Pancreas (tissue), 10 donors: ENCODE results near the gene TOX2. TPM values are rescaled to one million over a fixed set of nuclear protein-coding genes. Genes with fewer than 3 reads are reported as not detected.

Experiments used
- ATAC-seq, 4 donors: fragments of 200-7000 bp; cut with Tn5 transposase; one replicate each; pipeline versions ENCODE4 v1.8.0 to v1.9.1; 2020; ENCODE audit warnings: mild to moderate bottlenecking in 4 of 4, moderate library complexity in 4 of 4
- DNase-seq, 6 donors: peaks; one replicate each; pipeline ENCODE4 v3.0.0-alpha.2; 2020
- FAIRE-seq: peaks from 2 replicates; lab custom pipeline; 2012; peaks lifted over from hg19 to GRCh38; lab: Jason Lieb, UNC
- H3K27ac ChIP-seq, 4 donors: fragments of 200-600 bp; sonication (generic); 1 replicate in 3 of 4; 2 replicates in 1 of 4; pipeline versions ENCODE4 v1.5.0 to v1.8.0; 2020
- H3K27me3 ChIP-seq, 4 donors: fragments of 200-600 bp; one replicate each; pipeline ENCODE4 v1.8.0; 2021
- H3K36me3 ChIP-seq, 3 donors: fragments of 200-600 bp; sonication (generic) in 1 of 3; one replicate each; pipeline versions ENCODE4 v1.5.0 to v1.8.0; 2020 to 2021
- H3K4me1 ChIP-seq, 3 donors: fragments of 200-600 bp; one replicate each; pipeline ENCODE4 v1.8.0; 2021
- H3K4me3 ChIP-seq, 4 donors: fragments of 200-600 bp; sonication (generic) in 2 of 4; one replicate each; pipeline versions ENCODE4 v1.5.0 to v1.8.0; 2020 to 2021
- H3K9me3 ChIP-seq, 4 donors: fragments of 200-600 bp; one replicate each; pipeline ENCODE4 v1.8.0; 2021
- CTCF ChIP-seq, 4 donors: fragments of 200-600 bp; sonication (generic) in 3 of 4; IDR thresholded peaks; one replicate each; pipeline versions ENCODE4 v1.5.0 to v1.8.0; 2021; ENCODE audit warnings: antibody characterized with exemption in 4 of 4
- WGBS, 2 donors: extraction: QIAGEN DNeasy Blood & Tissue Kit; methylation state at CpG; one replicate each; pipeline ENCODE4 v1.1.7; 2013; 5-methylcytosine and 5-hydroxymethylcytosine counted together
- intact Hi-C, 3 donors: fragments of 100-400 bp; cut with DNase I; formaldehyde crosslinking; loops; one replicate each; pipeline versions ENCODE4 v1.11.1 to v1.14.2; 2022
- polyA plus RNA-seq, 2 donors: library from polyadenylated mRNA; stranded (reverse); fragments of 200-250 nt; gene quantifications; one replicate each; pipeline ENCODE4 v1.2.3, GENCODE V29; 2013
- total RNA-seq, 6 donors: library from RNA; stranded (reverse); fragmentation: NEBNext Ultra II Directional in 4 of 6; extraction: Animal tissue kit (Norgen Biotek cat#: 25700) in 4 of 6; gene quantifications; one replicate each; pipeline versions ENCODE4 v1.2.1 to v1.2.4, GENCODE V29; 2021 to 2023
- donor health status: healthy with polysubstance abuse.
- donor health status: DM: no; HTN: no; CAD: no; lungs with moderate emphysema.
- donor health status: DM: no; HTN: no; CAD: no.
- donor health status: control.
- donor health status: control.
- donor health status: Bipolar disorder and iron deficiency.
- donor health status: DM: yes; HTN: yes; CAD: no.
- donor health status: DM: no; HTN: no; CAD: no.
- donor health status: DM: no; HTN: no; CAD: no.
- donor health status: DM: yes; HTN: yes; CAD: no.

The TOX2 gene
- total and polyA plus RNA-seq, 8 donors, result 0.24 to 2.3 (median 0.90) TPM

DNA sequence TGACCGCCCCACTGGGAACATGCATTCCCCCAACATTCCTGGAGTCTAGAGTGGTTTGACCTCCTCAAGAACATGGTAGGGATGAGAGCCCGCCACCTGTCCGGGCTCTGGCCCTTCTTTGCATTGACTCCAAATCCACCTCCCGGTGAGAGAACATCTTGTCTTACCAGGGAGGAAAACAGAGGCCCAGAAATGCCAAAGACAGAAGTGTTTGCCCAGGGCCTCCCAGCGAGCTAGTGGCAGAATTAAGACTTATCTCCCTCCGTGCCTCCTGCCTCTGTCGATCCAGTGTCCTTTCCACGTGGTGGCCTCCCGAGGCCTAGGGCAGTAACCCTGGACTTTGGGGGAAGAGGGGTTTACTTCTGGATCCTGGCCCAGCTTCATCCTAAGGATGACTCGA, 137.5 kb downstream of the TOX2 start:
- FAIRE-seq, result no peak
- Histone ChIP-seq H3K27me3 (no peaks in the 10 kb centered on the region), H3K4me3 (no peak overlapping the region), H3K27ac (no peak overlapping the region), H3K36me3 (no peaks in the 10 kb centered on the region), H3K9me3 (no peaks in the 10 kb centered on the region), H3K4me1 (no peaks in the 10 kb centered on the region)
- TF ChIP-seq CTCF (IDR thresholded peaks at IDR 0.05), result no peak
- peak in 1 of 6 donors; percentile 8 for DNase-seq
- no peak for ATAC-seq
- 59 to 78% methylated on average over 10 of the region's 10 CpGs for WGBS, 2 donors
- intact Hi-C loops, result no loop called here

GRCh38 chr20:44053046-44053445, 138.4 kb downstream of the TOX2 start:
- WGBS, 2 donors, result 83 to 92% methylated on average over 4 of the region's 4 CpGs
- no peaks in the 10 kb centered on the region for H3K27me3 ChIP-seq
- TF ChIP-seq CTCF (IDR thresholded peaks at IDR 0.05), result no peak
- H3K9me3 ChIP-seq, result no peaks in the 10 kb centered on the region
- DNase-seq (peak in 1 of 6 donors; percentile 11), ATAC-seq (no peak), FAIRE-seq (no peak)
- no peak overlapping the region for H3K4me3 ChIP-seq
- no peaks in the 10 kb centered on the region for H3K4me1 ChIP-seq
- no peak overlapping the region for H3K27ac ChIP-seq
- intact Hi-C loops, result no loop called here
- no peaks in the 10 kb centered on the region for H3K36me3 ChIP-seq

- no peaks in the 10 kb centered on the region for H3K36me3 ChIP-seq
- WGBS, 2 donors, result 79 to 85% methylated on average over 16 of the region's 16 CpGs
These were observed 139.5 kb downstream of the TOX2 start for GRCh38 chr20:44054118-44054517.

DNA sequence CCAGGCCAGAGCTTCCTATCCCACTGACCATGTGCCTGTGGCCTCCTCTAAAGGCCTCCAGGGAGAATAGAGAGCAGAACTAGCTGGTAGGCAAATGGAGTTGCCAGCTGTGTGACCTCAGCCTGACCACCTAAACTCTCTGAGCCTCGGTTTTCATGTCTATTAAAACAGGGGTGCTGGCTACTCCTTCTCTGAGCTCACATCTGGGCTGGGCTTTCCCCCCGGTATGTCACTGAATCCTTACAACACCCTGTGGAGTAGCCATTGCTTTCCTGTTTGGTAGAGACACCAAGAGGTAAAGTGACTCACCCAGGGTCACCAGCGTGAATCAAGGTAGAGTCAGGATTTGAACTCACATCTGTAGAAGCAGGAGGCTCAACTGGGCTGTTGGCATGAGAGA, 140.2 kb downstream of the TOX2 start:
- Histone ChIP-seq H3K9me3 (no peaks in the 10 kb centered on the region), H3K36me3 (no peaks in the 10 kb centered on the region), H3K27me3 (no peaks in the 10 kb centered on the region), H3K27ac (no peak overlapping the region), H3K4me3 (no peak overlapping the region), H3K4me1 (no peaks in the 10 kb centered on the region)
- intact Hi-C loops, result no loop called here
- no peak for FAIRE-seq
- WGBS, 2 donors, result 62 to 82% methylated on average over 3 of the region's 3 CpGs
- no peak for TF ChIP-seq CTCF (IDR thresholded peaks at IDR 0.05)
- DNase-seq, result no peak
- no peak for ATAC-seq

More at GRCh38 chr20:44054118-44054517, 139.5 kb downstream of the TOX2 start:
- no peak for FAIRE-seq
- intact Hi-C loops, result no loop called here
- DNase-seq, result no peak
- Histone ChIP-seq H3K27ac (no peak overlapping the region), H3K4me1 (no peaks in the 10 kb centered on the region), H3K4me3 (no peak overlapping the region), H3K27me3 (no peaks in the 10 kb centered on the region), H3K9me3 (no peaks in the 10 kb centered on the region)
- TF ChIP-seq CTCF (IDR thresholded peaks at IDR 0.05), result no peak
- ATAC-seq, result no peak

- Histone ChIP-seq H3K36me3 (no peaks in the 10 kb centered on the region), H3K27ac (no peak overlapping the region), H3K4me3 (no peak overlapping the region), H3K4me1 (no peaks in the 10 kb centered on the region), H3K27me3 (peaks cover 0 to 4% (median 0%) of the 10 kb centered on the region in 4 donors), H3K9me3 (no peaks in the 10 kb centered on the region)
- ATAC-seq (peak in 1 of 4 donors; percentile 42), FAIRE-seq (no peak), DNase-seq (peak in 1 of 6 donors; percentile 24)
- intact Hi-C loops, result no loop called here
- WGBS, 2 donors, result 51 to 57% methylated on average over 13 of the region's 13 CpGs
- no peak for TF ChIP-seq CTCF (IDR thresholded peaks at IDR 0.05)
These were observed 141.5 kb downstream of the TOX2 start for GRCh38 chr20:44056010-44056698.
